Measurements from ENCODE around the gene EYA3.
"Not testable (repeated sequence)": the region's sequence is repeated elsewhere in the genome, so short reads cannot be mapped to it uniquely, and the experiment has no call there.

EYA3 gene

DNA sequence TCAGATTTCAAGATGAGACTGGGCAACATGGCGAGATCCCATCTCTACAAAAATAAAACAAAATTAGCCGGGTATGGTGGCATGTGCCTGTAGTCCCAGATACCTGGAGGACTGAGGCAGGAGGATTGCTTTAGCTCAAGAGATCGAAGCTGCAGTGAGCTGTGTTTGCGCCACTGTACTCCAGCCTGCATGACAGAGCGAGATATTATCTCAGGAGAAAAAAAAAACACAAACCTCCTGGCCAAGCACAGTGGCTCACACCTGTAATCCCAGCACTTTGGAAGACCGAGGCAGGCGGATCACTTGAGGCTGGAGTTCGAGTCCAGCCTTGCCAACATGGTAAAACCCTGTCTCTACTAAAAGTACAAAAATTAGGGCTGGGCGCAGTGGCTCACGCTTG lies 85.8 kb downstream of the EYA3 start:
- Histone ChIP-seq H3K36me3 (ENCODE audit: insufficient read depth, low read length) (peaks cover 17% of the 10 kb centered on the region), H3K9me3 (ENCODE audit: low read length) (no peaks in the 10 kb centered on the region)

DNA sequence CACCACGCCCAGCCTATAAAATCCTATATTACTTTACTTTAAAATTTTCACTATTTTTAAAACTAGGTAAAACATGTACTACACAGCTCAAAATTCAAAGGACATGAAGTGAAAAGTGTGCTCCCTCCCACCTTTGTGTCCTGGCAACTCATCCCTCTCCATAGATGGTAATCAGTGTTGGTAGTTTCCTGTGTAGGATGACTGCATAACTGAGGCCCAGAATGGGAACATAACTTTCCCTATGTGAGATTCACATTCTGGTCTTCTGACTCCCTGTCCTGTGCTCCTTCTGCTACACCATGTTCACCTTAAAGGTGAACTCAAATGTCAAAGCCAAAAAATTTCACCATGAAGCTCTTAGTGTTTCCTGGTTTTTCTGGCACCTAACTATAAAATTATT lies 89.4 kb downstream of the EYA3 start:
- no peaks in the 10 kb centered on the region for H3K9me3 ChIP-seq (ENCODE audit: low read length)
- no peaks in the 10 kb centered on the region for H3K4me1 ChIP-seq (ENCODE audit: insufficient read depth, low read length)
- H3K36me3 ChIP-seq (ENCODE audit: insufficient read depth, low read length): peaks cover 33% of the 10 kb centered on the region
- H3K27ac ChIP-seq (ENCODE audit: low read depth, low read length): no peak overlapping the region
- no peaks in the 10 kb centered on the region for H3K27me3 ChIP-seq (ENCODE audit: control insufficient read depth in 1 of 2, insufficient read depth in 2 of 2, low read length in 2 of 2)
- no peak overlapping the region for H3K4me3 ChIP-seq (ENCODE audit: low read depth in 1 of 2, low read length in 2 of 2)
- H3K9ac ChIP-seq (ENCODE audit: low read length): no peak overlapping the region

More for the DNA sequence above, 85.8 kb downstream of the EYA3 start:
- no peaks in the 10 kb centered on the region for H3K27me3 ChIP-seq (ENCODE audit: control insufficient read depth in 1 of 2, insufficient read depth in 2 of 2, low read length in 2 of 2)
- H3K9ac ChIP-seq (ENCODE audit: low read length): no peak overlapping the region
- H3K4me3 ChIP-seq (ENCODE audit: low read depth in 1 of 2, low read length in 2 of 2): no peak overlapping the region
- H3K27ac ChIP-seq (ENCODE audit: low read depth, low read length): no peak overlapping the region
- H3K4me1 ChIP-seq (ENCODE audit: insufficient read depth, low read length): no peaks in the 10 kb centered on the region

- not testable (repeated sequence) for H3K9me3 ChIP-seq (ENCODE audit: low read length); H3K4me3 ChIP-seq (ENCODE audit: low read depth in 1 of 2, low read length in 2 of 2); H3K4me1 ChIP-seq (ENCODE audit: insufficient read depth, low read length); H3K9ac ChIP-seq (ENCODE audit: low read length); H3K27me3 ChIP-seq (ENCODE audit: control insufficient read depth in 1 of 2, insufficient read depth in 2 of 2, low read length in 2 of 2); H3K27ac ChIP-seq (ENCODE audit: low read depth, low read length)
- H3K36me3 ChIP-seq (ENCODE audit: insufficient read depth, low read length): peaks cover 47% of the 10 kb centered on the region
Observed at GRCh38 chr1:27994526-27994925, 93.9 kb downstream of the EYA3 start.

GRCh38 chr1:27994060-27994459 lies 94.3 kb downstream of the EYA3 start:
- Histone ChIP-seq H3K4me1 (ENCODE audit: insufficient read depth, low read length) (no peaks in the 10 kb centered on the region), H3K4me3 (ENCODE audit: low read depth in 1 of 2, low read length in 2 of 2) (no peak overlapping the region), H3K36me3 (ENCODE audit: insufficient read depth, low read length) (peaks cover 50% of the 10 kb centered on the region), H3K9me3 (ENCODE audit: low read length) (no peaks in the 10 kb centered on the region), H3K27ac (ENCODE audit: low read depth, low read length) (no peak overlapping the region), H3K27me3 (ENCODE audit: control insufficient read depth in 1 of 2, insufficient read depth in 2 of 2, low read length in 2 of 2) (no peaks in the 10 kb centered on the region), H3K9ac (ENCODE audit: low read length) (no peak overlapping the region)

DNA sequence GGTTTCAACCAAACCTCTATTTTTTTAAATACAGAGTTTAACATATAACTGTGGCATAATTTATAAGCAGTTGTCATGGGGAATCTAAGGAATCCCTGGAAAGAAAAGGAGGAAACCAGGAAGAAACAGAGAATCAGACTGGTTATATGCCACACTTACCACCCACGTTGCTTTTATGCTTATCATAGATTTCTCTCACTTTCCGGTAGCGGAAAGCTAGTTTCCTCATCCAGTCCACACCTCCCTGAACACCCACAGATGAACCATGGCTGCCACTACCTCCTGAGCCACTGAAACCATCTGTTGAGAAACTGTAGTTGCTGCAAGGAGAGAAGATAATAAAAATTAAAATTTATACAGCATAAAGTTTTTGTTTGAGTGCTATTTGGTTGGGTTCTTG lies 95.2 kb downstream of the EYA3 start:
- H3K27me3 ChIP-seq (ENCODE audit: control insufficient read depth in 1 of 2, insufficient read depth in 2 of 2, low read length in 2 of 2): no peaks in the 10 kb centered on the region
- H3K27ac ChIP-seq (ENCODE audit: low read depth, low read length): no peak overlapping the region
- H3K4me1 ChIP-seq (ENCODE audit: insufficient read depth, low read length): no peaks in the 10 kb centered on the region
- no peak overlapping the region for H3K9ac ChIP-seq (ENCODE audit: low read length)
- no peaks in the 10 kb centered on the region for H3K9me3 ChIP-seq (ENCODE audit: low read length)
- H3K36me3 ChIP-seq (ENCODE audit: insufficient read depth, low read length): peaks cover 55% of the 10 kb centered on the region
- no peak overlapping the region for H3K4me3 ChIP-seq (ENCODE audit: low read depth in 1 of 2, low read length in 2 of 2)

GRCh38 chr1:27992276-27992675 lies 96.1 kb downstream of the EYA3 start:
- no peak overlapping the region for H3K27ac ChIP-seq (ENCODE audit: low read depth, low read length)

GRCh38 chr1:27990920-27991537 lies 97.4 kb downstream of the EYA3 start:
- Histone ChIP-seq H3K4me1 (ENCODE audit: insufficient read depth, low read length) (no peaks in the 10 kb centered on the region), H3K27me3 (ENCODE audit: control insufficient read depth in 1 of 2, insufficient read depth in 2 of 2, low read length in 2 of 2) (no peaks in the 10 kb centered on the region), H3K4me3 (ENCODE audit: low read depth in 1 of 2, low read length in 2 of 2) (no peak overlapping the region), H3K9ac (ENCODE audit: low read length) (no peak overlapping the region), H3K9me3 (ENCODE audit: low read length) (no peaks in the 10 kb centered on the region), H3K36me3 (ENCODE audit: insufficient read depth, low read length) (peaks cover 46% of the 10 kb centered on the region), H3K27ac (ENCODE audit: low read depth, low read length) (no peak overlapping the region)

More at GRCh38 chr1:27992276-27992675, 96.1 kb downstream of the EYA3 start:
- Histone ChIP-seq H3K4me3 (ENCODE audit: low read depth in 1 of 2, low read length in 2 of 2) (no peak overlapping the region), H3K9ac (ENCODE audit: low read length) (no peak overlapping the region), H3K36me3 (ENCODE audit: insufficient read depth, low read length) (peaks cover 55% of the 10 kb centered on the region), H3K4me1 (ENCODE audit: insufficient read depth, low read length) (no peaks in the 10 kb centered on the region), H3K9me3 (ENCODE audit: low read length) (no peaks in the 10 kb centered on the region), H3K27me3 (ENCODE audit: control insufficient read depth in 1 of 2, insufficient read depth in 2 of 2, low read length in 2 of 2) (no peaks in the 10 kb centered on the region)

DNA sequence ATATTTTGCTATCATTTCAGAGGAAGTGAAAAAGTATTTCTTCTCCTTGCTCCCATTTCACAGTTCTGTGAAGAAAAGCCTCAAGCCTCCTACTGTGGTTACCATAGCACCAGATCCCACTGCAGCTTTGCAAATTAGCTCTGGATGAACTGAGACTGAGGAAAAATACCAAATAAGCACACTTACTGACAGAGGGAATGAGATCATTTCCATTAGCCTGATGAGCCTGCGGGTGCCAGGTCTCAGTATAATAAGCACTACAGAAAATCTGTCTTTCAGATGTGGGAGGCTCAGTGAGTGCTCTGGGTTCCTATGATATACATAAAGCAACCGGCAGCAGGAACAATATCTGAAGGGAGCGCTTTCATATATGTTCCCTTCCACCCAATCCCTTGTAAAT lies 107.3 kb downstream of the EYA3 start:
- Histone ChIP-seq H3K9ac (ENCODE audit: low read length) (no peak overlapping the region), H3K27ac (ENCODE audit: low read depth, low read length) (no peak overlapping the region), H3K4me1 (ENCODE audit: insufficient read depth, low read length) (no peaks in the 10 kb centered on the region), H3K36me3 (ENCODE audit: insufficient read depth, low read length) (no peaks in the 10 kb centered on the region), H3K4me3 (ENCODE audit: low read depth in 1 of 2, low read length in 2 of 2) (no peak overlapping the region), H3K27me3 (ENCODE audit: control insufficient read depth in 1 of 2, insufficient read depth in 2 of 2, low read length in 2 of 2) (no peaks in the 10 kb centered on the region), H3K9me3 (ENCODE audit: low read length) (no peaks in the 10 kb centered on the region)

DNA sequence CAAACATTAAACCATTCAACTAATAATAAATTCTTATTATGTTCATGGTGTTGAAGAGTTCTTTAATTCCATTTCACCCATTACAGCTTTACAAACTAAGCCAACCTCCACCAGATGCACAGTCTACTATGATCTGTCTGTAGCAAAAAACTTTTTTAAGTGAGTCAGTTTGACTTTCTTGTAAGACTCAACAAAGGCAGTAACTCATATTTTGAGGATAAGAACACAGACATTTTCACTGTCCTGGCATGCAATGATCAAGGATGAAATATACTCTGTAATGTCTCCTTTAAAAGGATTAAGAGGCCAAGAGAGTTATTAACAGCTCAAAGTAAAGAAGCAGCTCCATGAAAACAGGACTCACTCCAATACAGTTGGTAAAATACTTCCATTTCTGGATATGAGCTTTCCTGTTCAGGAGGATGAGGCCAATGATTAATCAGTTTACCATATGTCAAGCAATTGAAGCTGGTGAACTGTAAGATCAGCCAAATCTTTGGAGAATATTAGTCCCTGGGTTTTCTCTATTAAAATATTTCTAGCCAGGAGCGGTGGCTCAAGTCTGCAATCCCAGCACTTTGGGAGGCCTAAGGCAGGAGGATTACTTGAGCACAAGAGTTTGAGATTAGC lies 108.1 kb downstream of the EYA3 start:
- no peaks in the 10 kb centered on the region for H3K9me3 ChIP-seq (ENCODE audit: low read length)
- no peaks in the 10 kb centered on the region for H3K4me1 ChIP-seq (ENCODE audit: insufficient read depth, low read length)
- H3K27me3 ChIP-seq (ENCODE audit: control insufficient read depth in 1 of 2, insufficient read depth in 2 of 2, low read length in 2 of 2): no peaks in the 10 kb centered on the region
- no peaks in the 10 kb centered on the region for H3K36me3 ChIP-seq (ENCODE audit: insufficient read depth, low read length)
- no peak overlapping the region for H3K27ac ChIP-seq (ENCODE audit: low read depth, low read length)
- H3K4me3 ChIP-seq (ENCODE audit: low read depth in 1 of 2, low read length in 2 of 2): no peak overlapping the region
- H3K9ac ChIP-seq (ENCODE audit: low read length): no peak overlapping the region

GRCh38 chr1:27979859-27980201 lies 108.6 kb downstream of the EYA3 start:
- Histone ChIP-seq H3K27ac (ENCODE audit: low read depth, low read length) (no peak overlapping the region), H3K4me3 (ENCODE audit: low read depth in 1 of 2, low read length in 2 of 2) (no peak overlapping the region), H3K27me3 (ENCODE audit: control insufficient read depth in 1 of 2, insufficient read depth in 2 of 2, low read length in 2 of 2) (no peaks in the 10 kb centered on the region), H3K9ac (ENCODE audit: low read length) (no peak overlapping the region), H3K36me3 (ENCODE audit: insufficient read depth, low read length) (peaks cover 2% of the 10 kb centered on the region), H3K9me3 (ENCODE audit: low read length) (no peaks in the 10 kb centered on the region), H3K4me1 (ENCODE audit: insufficient read depth, low read length) (no peaks in the 10 kb centered on the region)

DNA sequence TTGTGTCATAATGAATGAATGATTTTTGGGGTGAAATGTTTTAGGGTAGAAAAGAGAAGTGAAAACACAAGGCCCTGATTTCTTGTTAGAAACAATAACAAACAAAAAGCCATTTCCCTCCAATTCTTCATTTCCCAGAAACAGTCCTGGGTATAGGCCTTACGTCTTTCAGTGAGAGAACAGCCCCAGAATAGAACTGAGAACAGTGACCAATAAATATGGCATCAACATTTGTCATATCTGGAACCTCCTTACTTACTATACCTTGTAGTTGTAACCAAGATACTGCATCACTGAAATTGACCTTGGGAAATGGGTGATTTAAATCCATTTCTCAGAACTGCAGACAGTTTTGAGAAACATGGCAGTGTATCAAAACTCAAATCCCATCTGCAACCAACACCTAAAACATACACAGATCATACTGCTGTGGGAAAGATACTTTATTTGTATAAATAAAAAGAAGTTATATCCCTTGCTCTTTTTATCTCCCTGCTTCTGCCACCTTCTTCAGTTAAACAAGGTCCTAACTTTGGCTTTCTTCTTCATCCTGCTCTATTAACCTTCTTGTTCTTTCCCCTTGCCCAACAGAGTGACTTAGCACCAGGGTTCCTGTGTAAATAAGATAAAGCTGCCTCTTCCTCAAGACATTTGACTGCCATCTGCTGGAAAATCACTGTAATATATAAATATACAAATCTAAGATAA lies 109.1 kb downstream of the EYA3 start:
- H3K9ac ChIP-seq (ENCODE audit: low read length): no peak overlapping the region
- H3K4me3 ChIP-seq (ENCODE audit: low read depth in 1 of 2, low read length in 2 of 2): no peak overlapping the region
- H3K36me3 ChIP-seq (ENCODE audit: insufficient read depth, low read length): peaks cover 7% of the 10 kb centered on the region
- H3K9me3 ChIP-seq (ENCODE audit: low read length): no peaks in the 10 kb centered on the region
- no peaks in the 10 kb centered on the region for H3K27me3 ChIP-seq (ENCODE audit: control insufficient read depth in 1 of 2, insufficient read depth in 2 of 2, low read length in 2 of 2)
- H3K4me1 ChIP-seq (ENCODE audit: insufficient read depth, low read length): no peaks in the 10 kb centered on the region
- no peak overlapping the region for H3K27ac ChIP-seq (ENCODE audit: low read depth, low read length)

DNA sequence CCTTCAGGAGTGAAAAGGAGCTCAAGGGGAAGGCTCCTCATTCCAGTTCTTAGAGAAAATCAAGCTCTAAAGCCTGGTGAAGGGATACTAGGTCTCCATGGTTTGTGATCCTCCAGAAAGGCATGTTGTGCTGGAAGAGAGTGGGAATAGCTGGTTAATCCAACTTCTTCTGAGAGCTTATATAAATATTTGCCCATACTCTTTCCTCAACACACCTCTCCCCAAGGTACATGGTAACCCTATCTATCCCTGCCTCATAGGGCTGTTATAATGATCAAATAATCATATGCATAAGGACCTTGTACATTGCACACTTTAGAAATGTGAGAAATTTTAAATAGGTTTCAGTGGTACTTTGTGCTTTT lies 114.0 kb downstream of the EYA3 start:
- peaks cover 10% of the 10 kb centered on the region for H3K4me1 ChIP-seq (ENCODE audit: insufficient read depth, low read length)
- no peaks in the 10 kb centered on the region for H3K9me3 ChIP-seq (ENCODE audit: low read length)
- no peaks in the 10 kb centered on the region for H3K27me3 ChIP-seq (ENCODE audit: control insufficient read depth in 1 of 2, insufficient read depth in 2 of 2, low read length in 2 of 2)
- H3K9ac ChIP-seq (ENCODE audit: low read length): no peak overlapping the region
- no peak overlapping the region for H3K4me3 ChIP-seq (ENCODE audit: low read depth in 1 of 2, low read length in 2 of 2)
- H3K27ac ChIP-seq (ENCODE audit: low read depth, low read length): no peak overlapping the region
- H3K36me3 ChIP-seq (ENCODE audit: insufficient read depth, low read length): peaks cover 16% of the 10 kb centered on the region

Measured in muscle layer of colon (tissue), 2 donors.